NCI-H524 treated with DMSO at 0.1 percent for 48 hours (cell line): Measurements from ENCODE around the gene SLC7A10.
"Not testable (repeated sequence)": the region's sequence is repeated elsewhere in the genome, so short reads cannot be mapped to it uniquely, and the experiment has no call there.

Experiments used
- DNase-seq: peaks from one replicate; lab custom pipeline; 2025; lab: John Stamatoyannopoulos, UW

SLC7A10 gene

DNA sequence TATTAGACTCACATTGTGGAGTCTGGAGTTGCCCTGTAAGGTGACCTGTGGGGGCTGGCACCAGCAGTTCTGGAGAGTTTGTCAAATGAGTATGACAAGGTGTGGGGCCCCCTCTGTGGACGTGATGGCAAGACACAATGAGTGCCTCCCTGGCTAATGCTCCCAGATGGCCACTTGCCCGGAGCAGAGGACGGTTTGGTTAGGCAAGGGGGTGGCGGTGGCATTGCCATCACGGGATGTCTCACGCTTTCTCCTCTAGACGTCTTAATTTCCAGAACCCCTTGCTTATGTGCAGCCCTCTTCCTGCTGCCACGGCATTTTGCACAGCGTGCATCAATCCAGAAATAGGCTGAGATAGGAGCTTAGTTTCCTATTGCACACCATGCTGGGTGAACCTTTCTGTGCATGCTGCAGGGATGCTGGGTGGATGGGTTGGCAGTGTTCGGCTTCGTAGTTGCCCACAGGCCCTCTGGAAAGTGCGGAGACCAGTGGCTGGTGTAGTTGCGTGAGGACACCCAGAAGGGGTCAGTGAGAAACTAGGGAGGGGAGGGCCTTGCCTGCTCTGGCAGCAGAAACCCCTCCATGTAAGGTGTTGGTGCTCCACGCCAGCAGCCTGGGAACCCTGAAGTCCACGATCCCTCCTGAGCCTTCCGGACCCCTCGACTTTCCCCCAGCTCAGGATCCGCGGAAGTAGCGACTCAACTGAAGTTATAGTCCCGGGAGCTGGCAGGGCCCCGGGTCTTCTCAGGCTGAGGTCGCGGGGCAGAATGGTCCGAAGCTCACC is 49.6 kb downstream of the SLC7A10 start:
- DNase-seq, result no peak

DNA sequence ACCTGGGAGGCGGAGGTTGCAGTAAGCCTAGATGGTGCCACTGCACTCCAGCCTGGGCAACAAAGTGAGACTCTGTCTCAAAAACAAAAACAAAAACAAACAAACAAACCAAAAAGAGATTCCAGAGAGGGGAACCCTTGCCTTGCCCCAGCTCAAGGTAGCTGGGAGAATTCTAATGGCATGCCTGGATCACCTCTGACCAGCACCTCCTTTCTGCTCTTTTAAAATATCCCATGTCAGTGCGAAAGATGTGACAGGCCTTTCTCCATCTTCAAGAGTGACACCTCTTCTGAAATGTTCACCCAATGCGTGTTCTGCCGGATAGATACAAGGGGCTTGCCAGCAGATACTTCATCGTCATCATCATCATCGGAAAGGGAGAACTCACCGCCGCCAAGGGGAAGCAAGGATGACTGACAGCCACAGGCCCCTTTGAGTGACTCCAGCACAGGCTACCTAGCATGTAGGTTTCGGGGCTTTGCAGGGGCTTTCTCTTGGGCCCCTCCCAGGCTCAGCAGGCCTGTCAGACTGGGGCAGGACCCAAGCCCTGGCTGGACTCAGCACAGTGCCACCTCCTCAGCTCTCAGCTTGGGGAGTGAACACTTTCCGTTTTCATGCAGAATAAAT is 50.4 kb downstream of the SLC7A10 start:
- DNase-seq, result no peak

DNA sequence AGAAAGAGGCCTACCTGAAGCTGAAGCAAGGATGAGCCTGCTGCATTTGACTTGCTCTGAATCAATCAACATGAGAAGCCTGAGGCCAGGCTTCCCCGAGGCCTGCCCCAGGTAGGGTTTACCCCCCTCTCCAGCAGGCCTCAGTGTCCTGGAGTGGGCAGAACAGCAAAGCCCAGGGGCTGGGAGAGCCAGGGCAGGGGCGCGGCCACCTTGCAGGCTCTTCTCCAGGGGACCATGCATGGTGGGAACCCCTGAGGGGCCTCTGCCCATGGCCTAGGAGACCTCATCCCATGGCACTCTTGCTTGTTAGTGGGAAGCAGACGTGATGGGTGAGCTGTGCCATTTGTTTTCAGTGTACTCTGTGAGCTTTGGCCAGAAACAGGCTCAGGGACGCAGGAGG is 51.5 kb downstream of the SLC7A10 start:
- DNase-seq, result no peak

DNA sequence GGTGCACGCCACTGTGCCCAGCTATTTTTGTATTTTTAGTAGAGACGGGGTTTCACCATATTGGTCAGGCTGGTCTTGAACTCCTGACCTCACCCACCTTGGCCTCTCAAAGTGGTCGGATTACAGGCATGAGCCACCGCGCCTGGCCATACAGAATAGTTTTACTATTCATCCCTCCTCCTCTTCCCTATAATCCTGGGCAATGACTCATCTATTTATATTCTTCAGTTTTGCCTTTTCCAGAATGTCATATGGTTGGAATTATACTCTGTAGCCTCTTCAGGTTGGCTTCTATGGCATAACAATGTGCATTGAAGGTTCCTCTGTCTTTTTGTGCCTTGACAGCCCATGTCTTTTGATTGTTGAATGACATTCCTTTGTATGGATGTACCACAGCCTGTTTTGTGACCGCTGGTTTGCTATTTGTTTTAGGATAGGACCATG is 53.7 kb downstream of the SLC7A10 start:
- no peak for DNase-seq

DNA sequence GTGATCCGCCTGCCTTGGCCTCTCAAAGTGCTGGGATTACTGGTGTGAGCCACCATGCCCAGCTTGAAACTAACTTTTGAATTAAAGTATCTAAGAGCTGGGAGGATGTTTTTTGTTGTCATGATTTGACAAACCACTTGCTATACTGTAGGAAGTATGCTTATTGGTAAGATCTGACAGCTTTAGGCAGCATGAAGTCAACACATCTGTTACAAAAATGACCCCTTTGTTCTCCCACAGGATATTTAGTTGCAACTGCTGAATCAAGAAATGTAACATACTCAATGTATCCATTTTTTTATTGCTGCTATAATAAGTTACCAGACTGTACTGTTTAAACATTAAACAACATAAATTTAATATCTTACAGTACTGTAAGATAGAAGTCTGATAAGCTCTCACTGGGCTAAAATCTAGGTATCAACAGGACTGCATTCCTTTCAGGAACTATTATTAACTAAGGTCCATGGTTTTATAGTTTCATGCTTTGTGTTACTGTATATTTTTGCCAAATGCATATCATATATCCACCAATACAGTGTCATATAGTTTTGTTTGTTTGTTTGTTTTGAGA is 54.3 kb downstream of the SLC7A10 start:
- no peak for DNase-seq

DNA sequence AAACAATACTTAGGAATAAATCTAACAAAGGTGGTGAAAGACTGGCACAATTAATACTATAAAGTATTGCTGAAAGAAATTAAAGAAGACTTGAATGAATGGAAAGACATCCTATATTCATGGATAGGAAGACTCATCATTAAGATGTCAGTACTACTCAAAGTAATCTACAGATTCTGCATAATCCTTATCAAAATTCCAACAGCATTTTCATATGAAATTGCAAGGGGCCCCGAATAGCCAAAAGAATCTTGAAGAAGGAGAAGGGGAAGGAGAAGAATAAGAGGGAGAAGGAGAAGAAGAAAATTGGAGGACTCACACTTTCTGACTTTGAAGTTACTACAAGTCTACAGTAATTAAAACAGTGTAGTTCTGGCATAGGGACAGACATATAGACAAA is 57.1 kb downstream of the SLC7A10 start:
- DNase-seq, result no peak

DNA sequence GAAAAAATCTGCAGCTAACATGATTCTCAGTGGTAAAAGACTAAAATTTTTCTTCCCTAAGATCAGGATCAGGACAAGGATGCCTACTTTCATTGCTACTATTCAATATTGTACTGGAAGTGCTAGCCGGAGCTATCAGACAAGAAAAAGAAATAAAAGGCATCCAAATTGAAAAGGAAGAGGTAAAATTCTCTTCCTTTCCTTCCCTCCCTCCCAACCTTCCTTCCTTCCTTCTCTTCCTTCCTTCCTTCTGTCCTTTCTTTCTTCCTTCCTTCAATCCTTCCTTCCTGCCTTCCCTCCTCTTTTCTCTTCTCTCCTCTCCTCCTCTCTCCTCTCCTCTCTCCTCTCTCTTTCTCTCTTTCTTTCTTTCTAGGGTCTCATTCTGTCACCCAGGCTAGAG is 58.2 kb downstream of the SLC7A10 start:
- no peak for DNase-seq

DNA sequence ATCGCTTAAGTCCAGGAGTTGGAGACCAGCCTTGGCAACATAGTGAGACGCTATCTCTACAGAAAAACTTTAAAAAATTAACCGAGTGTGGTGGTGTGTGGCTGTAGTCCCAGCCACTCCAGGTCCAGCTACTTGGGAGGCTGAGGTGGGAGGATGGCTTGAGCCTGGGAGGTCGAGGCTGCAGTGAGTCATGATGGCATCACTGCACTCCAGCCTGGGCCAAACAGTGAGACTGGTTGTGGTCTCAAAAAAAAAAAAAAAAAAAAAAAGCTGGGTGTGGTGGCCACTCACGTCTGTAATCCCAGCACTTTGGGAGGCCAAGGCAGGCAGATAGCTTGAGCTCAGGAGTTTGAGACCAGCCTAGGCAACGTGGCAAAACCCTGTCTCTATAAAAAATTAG is 59.6 kb downstream of the SLC7A10 start:
- not testable (repeated sequence) for DNase-seq

DNA sequence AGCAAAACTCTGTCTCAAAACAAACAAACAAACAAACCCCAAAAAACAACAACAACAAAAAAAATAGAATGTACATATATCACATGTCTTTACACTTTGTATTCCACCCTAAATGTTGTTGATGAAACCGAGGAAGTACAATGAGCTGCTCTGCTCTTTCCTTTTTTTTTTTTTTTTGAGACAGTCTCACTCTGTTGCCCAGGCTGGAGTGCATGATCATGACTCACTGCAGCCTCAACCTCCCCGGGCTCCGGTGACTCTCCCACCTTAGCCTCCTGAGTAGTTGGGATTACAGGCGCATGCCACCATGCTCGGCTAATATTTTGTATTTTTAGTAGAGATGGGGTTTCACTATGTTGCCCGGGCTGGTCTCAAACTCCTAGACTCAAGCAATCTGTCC is 62.2 kb downstream of the SLC7A10 start:
- no peak for DNase-seq

DNA sequence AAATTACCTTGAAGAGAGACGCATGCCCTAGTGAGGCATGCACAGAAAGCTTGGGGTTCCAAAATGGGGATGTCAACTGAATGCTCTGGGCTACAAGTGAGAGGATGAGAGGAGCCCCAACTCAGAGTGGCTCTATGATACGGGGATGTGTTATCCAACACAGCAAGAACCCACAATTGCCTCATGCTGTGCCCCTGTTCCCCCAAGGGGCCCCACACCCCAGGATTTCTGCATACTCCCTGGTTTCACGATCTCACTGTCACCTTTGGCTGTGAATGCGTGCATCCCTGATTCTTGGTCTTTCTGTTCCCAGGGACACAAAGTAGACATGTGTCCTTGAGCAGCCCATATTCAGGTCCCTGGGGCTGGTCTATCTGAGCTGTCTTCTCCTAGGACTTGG is 64.4 kb downstream of the SLC7A10 start:
- DNase-seq, result no peak

DNA sequence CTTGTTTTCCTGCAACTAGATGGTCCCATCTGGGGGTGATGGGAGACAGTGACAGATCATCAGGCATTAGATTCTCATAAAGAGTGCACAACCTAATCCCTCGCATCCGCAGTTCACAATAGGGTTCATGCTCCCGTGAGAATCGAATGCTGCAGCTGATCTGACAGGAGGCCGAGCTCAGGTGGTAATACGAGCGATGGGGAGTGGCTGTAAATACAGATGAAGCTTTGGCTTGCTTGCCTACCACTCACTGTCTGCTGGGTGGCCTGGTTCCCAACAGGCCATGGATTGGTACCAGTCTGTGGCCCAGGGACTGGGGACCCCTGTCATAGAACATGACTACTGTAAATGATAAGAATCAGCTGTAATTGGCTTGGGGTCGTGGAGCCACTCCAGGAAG is 65.8 kb downstream of the SLC7A10 start:
- DNase-seq, result no peak

DNA sequence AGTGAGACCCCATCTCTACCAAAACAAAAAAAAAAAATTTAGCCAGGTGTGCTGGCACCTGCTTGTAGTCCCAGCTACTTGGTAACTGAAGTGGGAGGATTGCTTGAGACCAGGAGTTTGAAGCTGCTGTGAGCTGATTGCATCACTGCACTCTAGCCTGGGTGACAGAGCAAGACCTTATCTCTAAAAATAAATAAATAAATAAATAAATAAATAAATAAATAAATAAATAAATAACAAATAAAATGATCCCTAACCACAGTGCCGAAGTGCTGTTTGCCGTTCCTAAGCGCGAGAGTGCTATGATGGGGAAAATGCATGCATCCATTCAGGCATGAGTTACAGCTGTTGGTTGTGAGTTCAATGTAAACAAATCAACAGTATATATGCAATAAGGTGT is 66.5 kb downstream of the SLC7A10 start:
- no peak for DNase-seq
